Effector memory CD8-positive, alpha-beta T cell (primary cell): ENCODE results near the gene RAB25.

Source experiments
- ATAC-seq: fragments of 150-1000 bp; cut with Tn5 transposase; replicated peaks from 2 replicates; pipeline ENCODE4 v1.10.0; 2021; ENCODE audit warnings: mild to moderate bottlenecking, moderate library complexity
- DNase-seq, 3 experiments: peaks; one replicate each; pipeline ENCODE4 v3.0.0; 2021
- H3K27ac Mint-ChIP-seq, 2 donors: one replicate each; pipeline ENCODE4 v1.8.0; 2022; ENCODE audit warnings: mild to moderate bottlenecking in 2 of 2, mixed read lengths in 2 of 2, moderate library complexity in 2 of 2
- H3K27me3 Mint-ChIP-seq, 2 donors: one replicate each; pipeline ENCODE4 v1.8.0; 2022; ENCODE audit warnings: mixed read lengths in 2 of 2
- H3K36me3 Mint-ChIP-seq: one replicate; pipeline ENCODE4 v1.8.0; 2022; ENCODE audit warnings: mild to moderate bottlenecking, moderate library complexity, mixed read lengths; ENCODE audit not compliant: insufficient read depth
- H3K4me1 Mint-ChIP-seq, 2 donors: one replicate each; pipeline ENCODE4 v1.8.0; 2022; ENCODE audit warnings: low read depth in 2 of 2, mixed read lengths in 2 of 2
- H3K4me3 Mint-ChIP-seq, 2 donors: one replicate each; pipeline ENCODE4 v1.8.0; 2022; ENCODE audit warnings: mild to moderate bottlenecking in 2 of 2, mixed read lengths in 2 of 2, moderate library complexity in 2 of 2
- H3K9me3 Mint-ChIP-seq, 2 donors: one replicate each; pipeline ENCODE4 v1.8.0; 2022; ENCODE audit warnings: mixed read lengths in 2 of 2

RAB25 gene

DNA sequence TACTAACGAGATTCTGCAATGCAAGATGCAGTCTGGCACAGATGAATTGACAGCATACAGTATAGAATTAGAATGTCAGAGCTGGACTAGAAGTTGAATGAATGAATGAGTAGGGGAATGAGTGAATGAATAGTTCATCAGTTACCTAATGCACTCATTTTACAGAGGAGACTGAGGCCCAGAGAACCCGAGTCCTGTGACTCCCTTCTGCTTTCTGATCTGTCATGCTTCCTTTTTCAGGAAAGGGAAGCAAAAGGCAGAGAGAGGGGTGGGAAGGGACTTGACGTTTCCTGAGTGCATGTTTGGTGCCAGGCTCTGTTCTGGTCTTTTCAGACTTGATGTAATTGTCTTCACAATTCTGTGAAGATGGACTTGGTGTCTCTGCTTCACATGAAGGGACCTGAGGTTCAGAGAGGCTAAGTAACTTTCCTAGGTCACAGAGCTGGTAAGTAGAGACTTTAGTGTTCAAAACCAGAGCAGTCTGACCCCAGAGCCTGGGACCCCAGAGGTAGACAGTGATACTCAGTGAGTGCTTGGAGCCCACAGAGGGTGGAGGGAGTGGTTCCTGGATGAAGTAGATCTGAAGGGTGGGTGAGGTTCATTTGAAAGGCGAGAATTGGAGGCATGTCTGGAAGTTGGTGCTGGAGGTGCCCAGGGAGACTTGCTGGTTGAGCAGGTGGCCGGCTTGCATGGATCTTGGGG lies 29.3 kb downstream of the RAB25 start:
- Mint-ChIP-seq H3K27ac (no peak overlapping the region), H3K4me1 (peaks cover 3 to 8% of the 10 kb centered on the region in 2 donors), H3K36me3 (peaks cover 6% of the 10 kb centered on the region), H3K9me3 (no peaks in the 10 kb centered on the region), H3K27me3 (peaks cover 18 to 41% of the 10 kb centered on the region in 2 donors), H3K4me3 (no peak overlapping the region)
- DNase-seq: no peak
- ATAC-seq: no peak

GRCh38 chr1:156090840-156091188 lies 29.9 kb downstream of the RAB25 start:
- H3K4me3 Mint-ChIP-seq: no peak overlapping the region
- no peaks in the 10 kb centered on the region for H3K9me3 Mint-ChIP-seq
- H3K27me3 Mint-ChIP-seq: peaks cover 15 to 36% of the 10 kb centered on the region in 2 donors
- peak; percentile 82 to 87 (median 83) for DNase-seq
- H3K4me1 Mint-ChIP-seq: peaks cover 7 to 8% of the 10 kb centered on the region in 2 donors
- H3K36me3 Mint-ChIP-seq: peaks cover 4% of the 10 kb centered on the region
- ATAC-seq: peak; percentile 99
- H3K27ac Mint-ChIP-seq: no peak overlapping the region

DNA sequence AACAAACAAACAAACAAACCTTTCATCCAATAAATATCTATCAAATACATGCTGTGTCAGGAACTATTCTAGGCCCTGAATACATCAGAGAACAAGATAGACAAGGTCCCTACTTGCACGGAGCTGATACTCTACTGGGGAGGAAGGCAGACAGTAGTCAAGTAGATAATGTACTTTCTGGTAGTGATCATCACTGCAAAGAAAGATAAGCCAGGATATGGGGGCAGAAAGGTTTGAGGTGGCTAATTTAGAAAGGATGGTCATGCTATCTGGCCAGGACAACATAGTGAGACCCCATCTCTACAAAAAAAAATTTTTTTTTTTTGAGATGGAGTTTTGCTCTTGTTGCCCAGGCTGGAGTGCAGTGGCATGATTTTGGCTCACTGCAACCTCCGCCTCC lies 30.6 kb downstream of the RAB25 start:
- Mint-ChIP-seq H3K27ac (no peak overlapping the region), H3K4me3 (no peak overlapping the region), H3K36me3 (peaks cover 12% of the 10 kb centered on the region), H3K9me3 (no peaks in the 10 kb centered on the region), H3K27me3 (peaks cover 11 to 29% of the 10 kb centered on the region in 2 donors), H3K4me1 (peaks cover 15% of the 10 kb centered on the region in 2 donors)
- ATAC-seq: no peak
- no peak for DNase-seq

- peaks cover 33 to 34% of the 10 kb centered on the region in 2 donors for H3K4me1 Mint-ChIP-seq
- ATAC-seq (no peak), DNase-seq (no peak)
- peaks cover 26% of the 10 kb centered on the region for H3K36me3 Mint-ChIP-seq
- peak overlapping the region; percentile 93 to 97 for H3K27ac Mint-ChIP-seq
- H3K9me3 Mint-ChIP-seq: no peaks in the 10 kb centered on the region
- peaks cover 0 to under 1% of the 10 kb centered on the region in 2 donors for H3K27me3 Mint-ChIP-seq
- H3K4me3 Mint-ChIP-seq: peak overlapping the region; percentile 62 to 63
These were observed 35.0 kb downstream of the RAB25 start for GRCh38 chr1:156095906-156096508.

DNA sequence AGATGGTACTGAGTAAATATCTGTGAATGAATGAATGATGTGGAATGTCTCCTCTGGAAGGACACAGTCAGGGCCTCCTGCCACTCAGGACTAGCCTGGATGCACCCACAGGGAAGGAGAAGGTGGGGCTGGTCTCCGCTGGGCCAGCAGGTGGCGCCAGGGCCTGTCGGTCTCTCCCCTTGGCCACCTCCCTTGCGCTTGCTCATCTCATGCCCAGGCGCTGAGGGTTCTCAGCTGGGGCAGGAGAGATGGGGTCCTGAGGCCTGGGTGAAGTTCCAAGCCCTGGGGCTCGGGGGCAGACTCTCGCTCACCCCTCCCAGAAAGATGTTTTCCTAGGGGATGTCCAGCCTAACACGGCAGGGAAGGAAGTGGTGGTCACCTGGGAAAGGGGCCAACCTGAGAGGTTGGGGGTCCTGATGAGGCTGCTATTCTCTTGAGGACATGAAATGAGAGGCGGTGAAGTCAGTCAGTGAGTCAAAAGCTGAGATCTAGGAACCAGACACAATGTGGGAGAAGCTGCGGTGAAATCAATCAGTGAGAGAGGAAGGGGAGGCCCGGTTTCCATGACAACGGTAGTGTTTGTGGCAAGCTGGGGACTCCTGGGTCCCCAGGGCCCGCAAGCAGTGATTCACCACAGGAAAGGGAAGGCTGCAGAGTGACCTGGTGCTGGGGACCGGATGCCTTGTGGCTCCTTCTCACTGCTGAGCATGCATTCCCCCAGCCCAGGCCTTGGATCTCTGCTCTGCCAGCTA lies 35.9 kb downstream of the RAB25 start:
- ATAC-seq: peak; percentile 86
- Mint-ChIP-seq H3K4me3 (peak overlapping the region; percentile 62 to 63), H3K9me3 (no peaks in the 10 kb centered on the region), H3K4me1 (peaks cover 33 to 34% of the 10 kb centered on the region in 2 donors), H3K27me3 (no peaks in the 10 kb centered on the region), H3K36me3 (peaks cover 30% of the 10 kb centered on the region), H3K27ac (peak overlapping the region; percentile 93 to 97)
- peak; percentile 84 to 89 (median 86) for DNase-seq

- DNase-seq: no peak
- Mint-ChIP-seq H3K9me3 (no peaks in the 10 kb centered on the region), H3K27me3 (no peaks in the 10 kb centered on the region), H3K36me3 (peaks cover 30% of the 10 kb centered on the region), H3K27ac (peak overlapping the region; percentile 93 to 97), H3K4me3 (peak overlapping the region in 1 of 2 donors; percentile 62), H3K4me1 (peaks cover 33 to 34% of the 10 kb centered on the region in 2 donors)
- ATAC-seq: no peak
These were observed 36.7 kb downstream of the RAB25 start for GRCh38 chr1:156097499-156098178.

GRCh38 chr1:156098784-156099183 lies 37.8 kb downstream of the RAB25 start:
- Mint-ChIP-seq H3K4me3 (no peak overlapping the region), H3K9me3 (no peaks in the 10 kb centered on the region), H3K27me3 (no peaks in the 10 kb centered on the region), H3K27ac (peak overlapping the region; percentile 93 to 97), H3K36me3 (peaks cover 40% of the 10 kb centered on the region), H3K4me1 (peaks cover 40% of the 10 kb centered on the region in 2 donors)
- ATAC-seq (no peak), DNase-seq (no peak)

GRCh38 chr1:156099282-156099681 lies 38.3 kb downstream of the RAB25 start:
- H3K36me3 Mint-ChIP-seq: peaks cover 43% of the 10 kb centered on the region
- peak overlapping the region; percentile 93 to 97 for H3K27ac Mint-ChIP-seq
- peaks cover 44 to 45% of the 10 kb centered on the region in 2 donors for H3K4me1 Mint-ChIP-seq
- H3K9me3 Mint-ChIP-seq: no peaks in the 10 kb centered on the region
- no peaks in the 10 kb centered on the region for H3K27me3 Mint-ChIP-seq
- DNase-seq (no peak), ATAC-seq (no peak)
- no peak overlapping the region for H3K4me3 Mint-ChIP-seq

DNA sequence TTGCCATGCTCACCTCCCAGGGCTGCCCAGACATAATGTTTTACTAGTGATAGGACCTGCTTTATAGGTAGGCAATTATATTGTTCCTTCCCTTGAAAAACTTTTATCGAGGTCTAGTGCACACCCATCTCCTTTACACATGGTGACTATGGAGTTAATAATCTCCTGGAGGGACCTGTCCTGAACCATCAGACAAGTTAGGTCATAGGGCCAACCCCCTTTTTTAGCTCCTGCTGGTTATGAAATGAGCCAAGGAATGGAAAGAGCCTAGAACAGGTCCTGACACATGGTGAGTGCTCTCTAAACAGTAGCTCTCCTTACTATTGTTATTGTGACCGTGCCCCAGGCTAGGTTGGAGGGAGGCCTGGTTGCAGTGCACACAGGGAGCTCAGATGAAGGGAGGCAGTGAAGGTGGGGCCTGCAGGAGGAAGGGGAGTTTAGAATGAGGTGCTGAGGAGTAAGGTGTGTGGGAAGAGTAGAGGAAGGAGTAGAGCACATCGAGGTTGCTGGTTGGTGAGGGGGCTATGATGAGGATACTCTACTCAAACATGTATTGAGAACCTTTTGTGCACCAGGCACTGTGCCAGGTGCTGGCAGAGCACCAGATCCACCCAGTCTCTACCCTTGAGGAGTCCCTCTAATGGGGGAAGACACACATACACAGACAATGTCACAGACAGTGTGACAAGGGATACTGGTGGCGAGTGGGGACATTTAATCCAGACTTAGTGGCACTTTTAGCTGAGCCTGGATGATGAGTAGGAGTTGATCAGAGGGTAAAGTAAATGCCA lies 39.4 kb downstream of the RAB25 start:
- ATAC-seq: no peak
- Mint-ChIP-seq H3K9me3 (no peaks in the 10 kb centered on the region), H3K27ac (peak overlapping the region; percentile 59), H3K4me1 (peaks cover 48 to 52% of the 10 kb centered on the region in 2 donors), H3K36me3 (peaks cover 48% of the 10 kb centered on the region), H3K4me3 (no peak overlapping the region), H3K27me3 (no peaks in the 10 kb centered on the region)
- no peak for DNase-seq

DNA sequence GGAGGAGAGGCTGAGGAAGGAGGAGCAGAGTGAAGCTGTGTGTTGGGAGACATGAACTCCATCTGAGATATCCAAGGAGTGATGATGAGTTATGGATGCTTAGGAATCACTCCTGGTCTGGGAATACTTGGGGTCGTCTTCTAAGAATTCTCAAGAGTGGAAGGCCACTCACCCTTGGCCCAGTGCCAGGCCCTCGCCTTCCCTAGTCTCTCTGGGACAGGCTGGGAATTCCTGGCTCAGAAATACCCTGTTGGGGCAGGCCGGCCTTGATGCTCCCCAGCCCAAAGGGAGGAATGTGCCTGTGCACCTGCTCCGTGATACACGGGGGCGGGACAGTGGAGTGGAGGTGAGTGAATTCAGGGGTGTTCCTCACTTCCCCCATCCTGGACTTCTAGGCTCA lies 40.9 kb downstream of the RAB25 start:
- ATAC-seq (no peak), DNase-seq (no peak)
- H3K27me3 Mint-ChIP-seq: no peaks in the 10 kb centered on the region
- H3K4me1 Mint-ChIP-seq: peaks cover 43 to 54% of the 10 kb centered on the region in 2 donors
- peak overlapping the region; percentile 59 for H3K27ac Mint-ChIP-seq
- H3K9me3 Mint-ChIP-seq: no peaks in the 10 kb centered on the region
- no peak overlapping the region for H3K4me3 Mint-ChIP-seq
- H3K36me3 Mint-ChIP-seq: peaks cover 50% of the 10 kb centered on the region

GRCh38 chr1:156102633-156103511 lies 41.9 kb downstream of the RAB25 start:
- DNase-seq: no peak
- ATAC-seq: no peak
- Mint-ChIP-seq H3K27me3 (no peaks in the 10 kb centered on the region), H3K9me3 (no peaks in the 10 kb centered on the region), H3K27ac (peak overlapping the region; percentile 99 to 100), H3K4me3 (peak overlapping the region in 1 of 2 donors; percentile 80), H3K4me1 (peaks cover 34 to 46% of the 10 kb centered on the region in 2 donors), H3K36me3 (peaks cover 46% of the 10 kb centered on the region)

GRCh38 chr1:156103521-156103947 lies 42.6 kb downstream of the RAB25 start:
- Mint-ChIP-seq H3K27me3 (no peaks in the 10 kb centered on the region), H3K4me3 (peak overlapping the region; percentile 80 to 83), H3K9me3 (no peaks in the 10 kb centered on the region), H3K36me3 (peaks cover 41% of the 10 kb centered on the region), H3K4me1 (peaks cover 28 to 39% of the 10 kb centered on the region in 2 donors), H3K27ac (peak overlapping the region; percentile 99 to 100)
- DNase-seq: no peak
- no peak for ATAC-seq
